ENCODE results near the gene ESYT2.

ESYT2 gene

GRCh38 chr7:158815083-158815799 lies 14.1 kb downstream of the ESYT2 start:
- Histone ChIP-seq H3K9me3 (ENCODE audit: control insufficient read depth, low read length) (no peaks in the 10 kb centered on the region), H3K27ac (ENCODE audit: insufficient read depth, low read depth, low read length, poor library complexity, severe bottlenecking) (peak overlapping the region; percentile 2), H3K27me3 (ENCODE audit: control insufficient read depth, insufficient read depth, low read length, poor library complexity, severe bottlenecking) (no peaks in the 10 kb centered on the region), H3K4me3 (ENCODE audit: insufficient read depth, low read depth, low read length) (no peak overlapping the region), H3K4me1 (ENCODE audit: control insufficient read depth, insufficient read depth, low read length) (peaks cover 56% of the 10 kb centered on the region), H3K36me3 (ENCODE audit: control insufficient read depth, insufficient read depth, low read length) (no peaks in the 10 kb centered on the region)
- WGBS, 2 experiments: 34 to 37% methylated on average over 7 of the region's 7 CpGs

GRCh38 chr7:158814637-158815036 lies 14.7 kb downstream of the ESYT2 start:
- Histone ChIP-seq H3K9me3 (ENCODE audit: control insufficient read depth, low read length) (no peaks in the 10 kb centered on the region), H3K27ac (ENCODE audit: insufficient read depth, low read depth, low read length, poor library complexity, severe bottlenecking) (peak overlapping the region; percentile 2), H3K36me3 (ENCODE audit: control insufficient read depth, insufficient read depth, low read length) (no peaks in the 10 kb centered on the region), H3K4me3 (ENCODE audit: insufficient read depth, low read depth, low read length) (no peak overlapping the region), H3K27me3 (ENCODE audit: control insufficient read depth, insufficient read depth, low read length, poor library complexity, severe bottlenecking) (no peaks in the 10 kb centered on the region), H3K4me1 (ENCODE audit: control insufficient read depth, insufficient read depth, low read length) (peaks cover 56% of the 10 kb centered on the region)
- 89 to 95% methylated on average over 2 of the region's 2 CpGs for WGBS, 2 experiments

- H3K9me3 ChIP-seq (ENCODE audit: control insufficient read depth, low read length): no peaks in the 10 kb centered on the region
- 94 to 97% methylated on average over 5 of the region's 5 CpGs for WGBS, 2 experiments
- no peaks in the 10 kb centered on the region for H3K27me3 ChIP-seq (ENCODE audit: control insufficient read depth, insufficient read depth, low read length, poor library complexity, severe bottlenecking)
- H3K27ac ChIP-seq (ENCODE audit: insufficient read depth, low read depth, low read length, poor library complexity, severe bottlenecking): no peak overlapping the region
- H3K4me3 ChIP-seq (ENCODE audit: insufficient read depth, low read depth, low read length): no peak overlapping the region
- peaks cover 41% of the 10 kb centered on the region for H3K4me1 ChIP-seq (ENCODE audit: control insufficient read depth, insufficient read depth, low read length)
- no peaks in the 10 kb centered on the region for H3K36me3 ChIP-seq (ENCODE audit: control insufficient read depth, insufficient read depth, low read length)
These were observed 16.6 kb downstream of the ESYT2 start for GRCh38 chr7:158812684-158813083.

- H3K27ac ChIP-seq (ENCODE audit: insufficient read depth, low read depth, low read length, poor library complexity, severe bottlenecking): no peak overlapping the region
- no peak overlapping the region for H3K4me3 ChIP-seq (ENCODE audit: insufficient read depth, low read depth, low read length)
- H3K36me3 ChIP-seq (ENCODE audit: control insufficient read depth, insufficient read depth, low read length): no peaks in the 10 kb centered on the region
- H3K4me1 ChIP-seq (ENCODE audit: control insufficient read depth, insufficient read depth, low read length): peaks cover 34% of the 10 kb centered on the region
- no peaks in the 10 kb centered on the region for H3K9me3 ChIP-seq (ENCODE audit: control insufficient read depth, low read length)
- WGBS, 2 experiments: 85 to 86% methylated on average over 5 of the region's 5 CpGs
- H3K27me3 ChIP-seq (ENCODE audit: control insufficient read depth, insufficient read depth, low read length, poor library complexity, severe bottlenecking): no peaks in the 10 kb centered on the region
These were observed 17.4 kb downstream of the ESYT2 start for GRCh38 chr7:158811894-158812293.

- Histone ChIP-seq H3K27ac (ENCODE audit: insufficient read depth, low read depth, low read length, poor library complexity, severe bottlenecking) (no peak overlapping the region), H3K36me3 (ENCODE audit: control insufficient read depth, insufficient read depth, low read length) (no peaks in the 10 kb centered on the region), H3K4me1 (ENCODE audit: control insufficient read depth, insufficient read depth, low read length) (peaks cover 30% of the 10 kb centered on the region), H3K4me3 (ENCODE audit: insufficient read depth, low read depth, low read length) (no peak overlapping the region), H3K9me3 (ENCODE audit: control insufficient read depth, low read length) (no peaks in the 10 kb centered on the region), H3K27me3 (ENCODE audit: control insufficient read depth, insufficient read depth, low read length, poor library complexity, severe bottlenecking) (no peaks in the 10 kb centered on the region)
- 94 to 96% methylated on average over 8 of the region's 8 CpGs for WGBS, 2 experiments
These were observed 17.8 kb downstream of the ESYT2 start for GRCh38 chr7:158811461-158811860.

GRCh38 chr7:158810846-158811245 lies 18.5 kb downstream of the ESYT2 start:
- Histone ChIP-seq H3K4me1 (ENCODE audit: control insufficient read depth, insufficient read depth, low read length) (peaks cover 24% of the 10 kb centered on the region), H3K36me3 (ENCODE audit: control insufficient read depth, insufficient read depth, low read length) (no peaks in the 10 kb centered on the region), H3K27ac (ENCODE audit: insufficient read depth, low read depth, low read length, poor library complexity, severe bottlenecking) (no peak overlapping the region), H3K4me3 (ENCODE audit: insufficient read depth, low read depth, low read length) (no peak overlapping the region), H3K27me3 (ENCODE audit: control insufficient read depth, insufficient read depth, low read length, poor library complexity, severe bottlenecking) (no peaks in the 10 kb centered on the region), H3K9me3 (ENCODE audit: control insufficient read depth, low read length) (no peaks in the 10 kb centered on the region)
- WGBS, 2 experiments: 96% methylated on average over 5 of the region's 5 CpGs

GRCh38 chr7:158809596-158809995 lies 19.7 kb downstream of the ESYT2 start:
- 100% methylated on average over 1 of the region's 1 CpG for WGBS, 2 experiments
- no peaks in the 10 kb centered on the region for H3K36me3 ChIP-seq (ENCODE audit: control insufficient read depth, insufficient read depth, low read length)
- no peaks in the 10 kb centered on the region for H3K9me3 ChIP-seq (ENCODE audit: control insufficient read depth, low read length)
- H3K4me3 ChIP-seq (ENCODE audit: insufficient read depth, low read depth, low read length): no peak overlapping the region
- no peaks in the 10 kb centered on the region for H3K27me3 ChIP-seq (ENCODE audit: control insufficient read depth, insufficient read depth, low read length, poor library complexity, severe bottlenecking)
- H3K27ac ChIP-seq (ENCODE audit: insufficient read depth, low read depth, low read length, poor library complexity, severe bottlenecking): no peak overlapping the region
- peaks cover 11% of the 10 kb centered on the region for H3K4me1 ChIP-seq (ENCODE audit: control insufficient read depth, insufficient read depth, low read length)

- Histone ChIP-seq H3K27ac (ENCODE audit: insufficient read depth, low read depth, low read length, poor library complexity, severe bottlenecking) (no peak overlapping the region), H3K9me3 (ENCODE audit: control insufficient read depth, low read length) (no peaks in the 10 kb centered on the region), H3K36me3 (ENCODE audit: control insufficient read depth, insufficient read depth, low read length) (no peaks in the 10 kb centered on the region), H3K4me3 (ENCODE audit: insufficient read depth, low read depth, low read length) (no peak overlapping the region), H3K27me3 (ENCODE audit: control insufficient read depth, insufficient read depth, low read length, poor library complexity, severe bottlenecking) (no peaks in the 10 kb centered on the region), H3K4me1 (ENCODE audit: control insufficient read depth, insufficient read depth, low read length) (peaks cover 9% of the 10 kb centered on the region)
- 96 to 98% methylated on average over 18 of the region's 18 CpGs for WGBS, 2 experiments
These were observed 21.2 kb downstream of the ESYT2 start for GRCh38 chr7:158808126-158808525.

- Histone ChIP-seq H3K27ac (ENCODE audit: insufficient read depth, low read depth, low read length, poor library complexity, severe bottlenecking) (no peak overlapping the region), H3K27me3 (ENCODE audit: control insufficient read depth, insufficient read depth, low read length, poor library complexity, severe bottlenecking) (no peaks in the 10 kb centered on the region), H3K36me3 (ENCODE audit: control insufficient read depth, insufficient read depth, low read length) (no peaks in the 10 kb centered on the region), H3K4me3 (ENCODE audit: insufficient read depth, low read depth, low read length) (no peak overlapping the region), H3K4me1 (ENCODE audit: control insufficient read depth, insufficient read depth, low read length) (no peaks in the 10 kb centered on the region), H3K9me3 (ENCODE audit: control insufficient read depth, low read length) (no peaks in the 10 kb centered on the region)
- WGBS, 2 experiments: 80 to 81% methylated on average over 21 of the region's 21 CpGs
These were observed 23.4 kb downstream of the ESYT2 start for GRCh38 chr7:158805937-158806336.

GRCh38 chr7:158805414-158805813 lies 23.9 kb downstream of the ESYT2 start:
- Histone ChIP-seq H3K27ac (ENCODE audit: insufficient read depth, low read depth, low read length, poor library complexity, severe bottlenecking) (no peak overlapping the region), H3K4me3 (ENCODE audit: insufficient read depth, low read depth, low read length) (no peak overlapping the region), H3K4me1 (ENCODE audit: control insufficient read depth, insufficient read depth, low read length) (no peaks in the 10 kb centered on the region), H3K9me3 (ENCODE audit: control insufficient read depth, low read length) (no peaks in the 10 kb centered on the region), H3K36me3 (ENCODE audit: control insufficient read depth, insufficient read depth, low read length) (no peaks in the 10 kb centered on the region), H3K27me3 (ENCODE audit: control insufficient read depth, insufficient read depth, low read length, poor library complexity, severe bottlenecking) (no peaks in the 10 kb centered on the region)
- 96 to 97% methylated on average over 2 of the region's 2 CpGs for WGBS, 2 experiments
